HCT116 (cell line): ENCODE measurements around the gene LY9. TPM values are rescaled to one million over a fixed set of nuclear protein-coding genes. Genes with fewer than 3 reads are reported as not detected.

Experiments
- ATAC-seq: fragments of 200-7000 bp; cut with Tn5 transposase; 2 replicates; pipeline ENCODE4 v1.9.1; 2020; ENCODE audit warnings: mild to moderate bottlenecking, moderate library complexity
- BruUV-seq: library from RNA; stranded (reverse); fragments of 400-500 nt; replicated peaks from 2 replicates; lab custom pipeline; 2021; lab: Mats Ljungman, UMichigan
- CTCF ChIA-PET: fragments of 300-600 bp; sonication (Branson Sonifier 250); formaldehyde crosslinking; loops from one replicate; lab custom pipeline; 2021; ENCODE audit warnings: antibody characterized with exemption; lab: Charles Lee
- POLR2A ChIA-PET: fragments of 300-600, 350-600 bp; sonication (Branson Sonifier 250); formaldehyde crosslinking; loops from one replicate; lab custom pipeline; 2021; ENCODE audit warnings: antibody characterized with exemption; lab: Charles Lee
- RAD21 ChIA-PET, 2 experiments: fragments of 300-600 bp; sonication (Branson Sonifier 250); formaldehyde crosslinking; loops; one replicate each; lab custom pipeline; 2023; ENCODE audit warnings: low total read pairs in 2 of 2; ENCODE audit not compliant: uncharacterized antibody in 2 of 2, unreplicated experiment in 2 of 2, low non-redundant PET in 1 of 2; lab: Charles Lee
- DNase-seq: peaks from one replicate; pipeline ENCODE4 v3.0.0-alpha.2; 2010; ENCODE audit warnings: low read depth, low spot score
- H2AFZ ChIP-seq: fragments of 200-600 bp; shearing (Covaris generic), sonication (generic); 2 replicates; pipeline ENCODE4 v1.6.1; 2017; ENCODE audit warnings: low read depth, mixed run types, mixed read lengths, antibody characterized with exemption, low read length; ENCODE audit not compliant: poor library complexity, severe bottlenecking
- H3K27ac ChIP-seq: 2 replicates; pipeline ENCODE4 v1.5.1; 2012; ENCODE audit warnings: low read depth, low read length
- H3K27me3 ChIP-seq: fragments of 200-600 bp; sonication (generic); 2 replicates; pipeline ENCODE4 v1.6.1; 2016; ENCODE audit warnings: mixed run types, low read length, mixed read lengths; ENCODE audit not compliant: insufficient read depth
- H3K36me3 ChIP-seq, 2 experiments: fragments of 200-500 bp in 1 of 2; fragments of 200-600 bp in 1 of 2; sonication (Bioruptor generic) in 1 of 2; sonication (generic) in 1 of 2; 2 replicates each; pipeline versions ENCODE4 v1.5.1 to v1.6.1; 2014 to 2016; ENCODE audit warnings: low read length in 2 of 2, inconsistent platforms in 1 of 2, mixed read lengths in 1 of 2, mixed run types in 1 of 2; ENCODE audit not compliant: insufficient read depth in 2 of 2, control insufficient read depth in 1 of 2
- H3K4me1 ChIP-seq, 2 experiments: fragments of 200-600 bp in 1 of 2; sonication (generic) in 1 of 2; 2 replicates each; pipeline versions ENCODE4 v1.5.1 to v1.6.1; 2012 to 2017; ENCODE audit warnings: low read length in 2 of 2, inconsistent platforms in 1 of 2, mild to moderate bottlenecking in 1 of 2, mixed read lengths in 1 of 2, mixed run types in 1 of 2, moderate library complexity in 1 of 2; ENCODE audit not compliant: insufficient read depth in 2 of 2, control insufficient read depth in 1 of 2
- H3K4me2 ChIP-seq: fragments of 200-600 bp; sonication (generic); 2 replicates; pipeline ENCODE4 v1.6.1; 2017; ENCODE audit warnings: mixed run types, low read length, mixed read lengths
- H3K4me3 ChIP-seq, 2 experiments: fragments of 200-600 bp in 1 of 2; sonication (generic) in 1 of 2; replicated peaks in 1 of 2; 2 replicates each; pipeline ENCODE4 v1.5.1; 2011 to 2016; ENCODE audit warnings: low read length in 2 of 2, control low read depth in 1 of 2, low read depth in 1 of 2, mild to moderate bottlenecking in 1 of 2, mixed read lengths in 1 of 2, mixed run types in 1 of 2
- H3K79me2 ChIP-seq: fragments of 200-600 bp; sonication (generic); 2 replicates; pipeline ENCODE4 v1.6.1; 2017; ENCODE audit warnings: mild to moderate bottlenecking, mixed run types, low read length, moderate library complexity, mixed read lengths; ENCODE audit not compliant: insufficient read depth
- H3K9ac ChIP-seq: fragments of 200-600 bp; sonication (generic); 2 replicates; pipeline ENCODE4 v1.6.1; 2016; ENCODE audit warnings: low read length, mixed read lengths
- H3K9me2 ChIP-seq: fragments of 200-600 bp; sonication (generic), shearing (Covaris generic); 2 replicates; pipeline ENCODE4 v1.6.1; 2017; ENCODE audit warnings: mixed run types, mild to moderate bottlenecking, moderate library complexity; ENCODE audit not compliant: insufficient read depth
- H3K9me3 ChIP-seq, 2 experiments: fragments of 200-500 bp in 1 of 2; fragments of 200-600 bp in 1 of 2; sonication (Bioruptor generic) in 1 of 2; sonication (generic) in 1 of 2; 2 replicates each; pipeline ENCODE4 v1.6.1; 2014 to 2017; ENCODE audit warnings: low read length in 2 of 2, mixed read lengths in 2 of 2, inconsistent platforms in 1 of 2, low read depth in 1 of 2, mild to moderate bottlenecking in 1 of 2, mixed run types in 1 of 2, moderate library complexity in 1 of 2; ENCODE audit not compliant: control insufficient read depth in 1 of 2, insufficient read depth in 1 of 2
- H4K20me1 ChIP-seq: fragments of 200-600 bp; sonication (generic), shearing (Covaris generic); 2 replicates; pipeline ENCODE4 v1.6.1; 2017; ENCODE audit warnings: mixed run types, mild to moderate bottlenecking, moderate library complexity; ENCODE audit not compliant: insufficient read depth
- CEBPB ChIP-seq: IDR thresholded peaks from 2 replicates; pipeline ENCODE4 v1.6.1; 2012; ENCODE audit warnings: low read depth
- EZH2phosphoT487 ChIP-seq: fragments of 200-600 bp; IDR thresholded peaks from 2 replicates; pipeline ENCODE4 v1.6.1; 2018; ENCODE audit warnings: antibody characterized with exemption, borderline replicate concordance
- FOSL1 ChIP-seq: IDR thresholded peaks from 2 replicates; pipeline ENCODE4 v1.6.1; 2012; ENCODE audit warnings: low read depth
- JUND ChIP-seq: IDR thresholded peaks from 2 replicates; pipeline ENCODE4 v1.6.1; 2012
- REST ChIP-seq: IDR thresholded peaks from 2 replicates; pipeline ENCODE4 v1.6.1; 2012; ENCODE audit warnings: low read depth
- SP1 ChIP-seq: IDR thresholded peaks from 2 replicates; pipeline ENCODE4 v1.6.1; 2012; ENCODE audit warnings: low read depth
- YY1 ChIP-seq: IDR thresholded peaks from 2 replicates; pipeline ENCODE4 v1.6.1; 2011; ENCODE audit warnings: low read length, low read depth, moderate library complexity, mild to moderate bottlenecking; ENCODE audit not compliant: insufficient replicate concordance; ENCODE audit errors: extremely low read depth
- ZBTB33 ChIP-seq: IDR thresholded peaks from 2 replicates; pipeline ENCODE4 v1.6.1; 2011; ENCODE audit warnings: mild to moderate bottlenecking, low read length, moderate library complexity; ENCODE audit not compliant: insufficient replicate concordance; ENCODE audit errors: extremely low read depth
- ZNF274 ChIP-seq: fragments of 200-500 bp; sonication (Bioruptor generic); IDR thresholded peaks from 2 replicates; pipeline ENCODE4 v1.6.1; 2014; ENCODE audit warnings: mild to moderate bottlenecking, low read depth, low read length, inconsistent platforms
- intact Hi-C: fragments of 100-400 bp; cut with micrococcal nuclease; formaldehyde crosslinking; loops from 2 replicates; pipeline ENCODE4 v1.10.0; 2022
- total RNA-seq: library from RNA; stranded (reverse); gene quantifications from one replicate; pipeline ENCODE4 v1.2.1, GENCODE V29; 2021; ENCODE audit not compliant: unreplicated experiment

The LY9 gene
- total RNA-seq, 1 experiment from 2014 or later = 0.22 TPM

GRCh38 chr1:160859166-160859565, 63.2 kb downstream of the LY9 start:
- H3K79me2 ChIP-seq = no peaks in the 10 kb centered on the region
- intact Hi-C loops = no loop called here
- CTCF ChIA-PET = no interaction called here

More at GRCh38 chr1:160859166-160859565, 63.2 kb downstream of the LY9 start:
- H3K27me3 ChIP-seq = no peaks in the 10 kb centered on the region
- no peak overlapping the region for H3K27ac ChIP-seq
- ATAC-seq (no peak), DNase-seq (no peak)
- H3K4me3 ChIP-seq = no peak overlapping the region
- H4K20me1 ChIP-seq = no peaks in the 10 kb centered on the region
- H2AFZ ChIP-seq = no peak overlapping the region
- POLR2A ChIA-PET = no interaction called here
- no peaks in the 10 kb centered on the region for H3K36me3 ChIP-seq
- no peak overlapping the region for H3K9ac ChIP-seq
- H3K4me1 ChIP-seq = no peaks in the 10 kb centered on the region
- H3K4me2 ChIP-seq = no peak overlapping the region
- RAD21 ChIA-PET = no interaction called here
- H3K9me2 ChIP-seq = no peaks in the 10 kb centered on the region
- TF ChIP-seq SP1 (no peak), EZH2phosphoT487 (no peak), ZBTB33 (no peak), JUND (no peak), ZNF274 (no peak), CEBPB (no peak), REST (no peak), FOSL1 (no peak), YY1 (no peak)
- no TSS peak for BruUV-seq
- no peaks in the 10 kb centered on the region for H3K9me3 ChIP-seq
